Measurements from ENCODE around the gene ZSWIM3.

DNA sequence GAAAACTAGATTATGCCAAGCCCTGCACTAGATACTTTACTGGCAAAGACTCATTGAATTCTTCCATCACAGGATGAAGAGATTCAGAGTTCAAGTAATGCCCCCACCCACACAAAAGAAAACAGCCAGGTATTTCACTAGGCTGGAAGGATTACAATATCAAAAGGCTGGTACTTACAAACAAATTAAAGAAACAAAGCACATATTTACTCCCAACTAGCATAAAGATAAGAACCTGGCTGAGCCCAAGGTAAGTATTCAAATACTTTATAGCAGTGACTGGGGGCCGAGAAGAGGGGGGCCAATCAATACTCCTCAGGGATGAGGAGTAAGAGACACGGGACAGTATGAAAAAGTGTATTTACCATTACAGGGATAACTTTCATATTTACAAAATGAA lies 3.9 kb upstream of the ZSWIM3 start:
- TF ChIP-seq TAF1 (IDR thresholded peaks at IDR 0.05; ENCODE audit: borderline replicate concordance, low read depth, low read length) (no peak), POLR2A (IDR thresholded peaks at IDR 0.05; ENCODE audit: low read depth, low read length) (no peak), POLR2AphosphoS5 (IDR thresholded peaks at IDR 0.05; ENCODE audit: low read depth, low read length) (no peak)
